WTC11 (cell line): Measurements from ENCODE around the gene WDFY4. TPM values are rescaled to one million over a fixed set of nuclear protein-coding genes. Genes with fewer than 3 reads are reported as not detected.

ENCODE experiments used
- ATAC-seq: fragments of 200-7000 bp; cut with Tn5 transposase; 2 replicates; pipeline ENCODE4 v1.10.0; 2021; ENCODE audit warnings: mild to moderate bottlenecking, moderate library complexity
- CTCF ChIA-PET: fragments of 300-600 bp; sonication (Branson Sonifier 250); formaldehyde crosslinking; loops from one replicate; lab custom pipeline; 2021; ENCODE audit warnings: antibody characterized with exemption; lab: Charles Lee
- POLR2A ChIA-PET: fragments of 350-600 bp; sonication (Branson Sonifier 250); formaldehyde crosslinking; loops from one replicate; lab custom pipeline; 2021; ENCODE audit warnings: antibody characterized with exemption; lab: Charles Lee
- DNase-seq: peaks from one replicate; pipeline ENCODE4 v3.0.0; 2021; ENCODE audit warnings: low spot score
- H3K27ac Mint-ChIP-seq: 2 replicates; pipeline ENCODE4 v1.8.0; 2021; ENCODE audit warnings: mixed read lengths
- H3K27me3 Mint-ChIP-seq: 2 replicates; pipeline ENCODE4 v1.8.0; 2021; ENCODE audit warnings: low read depth, mild to moderate bottlenecking, moderate library complexity, mixed read lengths
- H3K36me3 Mint-ChIP-seq: 2 replicates; pipeline ENCODE4 v1.8.0; 2021; ENCODE audit warnings: mixed read lengths
- H3K4me1 Mint-ChIP-seq: 2 replicates; pipeline ENCODE4 v1.8.0; 2022; ENCODE audit warnings: mixed read lengths
- H3K4me3 Mint-ChIP-seq: 2 replicates; pipeline ENCODE4 v1.8.0; 2021; ENCODE audit warnings: mild to moderate bottlenecking, moderate library complexity, mixed read lengths
- H3K9me3 Mint-ChIP-seq: 2 replicates; pipeline ENCODE4 v1.8.0; 2021; ENCODE audit warnings: mixed read lengths
- ATF1 ChIP-seq: sonication (generic); formaldehyde crosslinking; IDR thresholded peaks from 2 replicates; pipeline ENCODE4 v1.8.1; 2023; ENCODE audit warnings: mild to moderate bottlenecking, moderate library complexity, missing genetic modification reagents
- CBFB ChIP-seq: sonication (generic); formaldehyde crosslinking; IDR thresholded peaks from 2 replicates; pipeline ENCODE4 v1.8.1; 2022; ENCODE audit warnings: mild to moderate bottlenecking, low read depth, missing genetic modification reagents
- CREB1 ChIP-seq: sonication (generic); formaldehyde crosslinking; IDR thresholded peaks from 2 replicates; pipeline ENCODE4 v1.8.0; 2023; ENCODE audit warnings: mild to moderate bottlenecking, missing genetic modification reagents
- ELF4 ChIP-seq: sonication (generic); formaldehyde crosslinking; IDR thresholded peaks from 2 replicates; pipeline ENCODE4 v1.8.1; 2022; ENCODE audit warnings: low read depth, mild to moderate bottlenecking, moderate library complexity, missing genetic modification reagents
- ESRRA ChIP-seq: sonication (generic); formaldehyde crosslinking; IDR thresholded peaks from 2 replicates; pipeline ENCODE4 v1.8.1; 2022; ENCODE audit warnings: mild to moderate bottlenecking, missing genetic modification reagents, borderline replicate concordance
- FOXJ3 ChIP-seq: sonication (generic); formaldehyde crosslinking; IDR thresholded peaks from 2 replicates; pipeline ENCODE4 v1.9.0; 2021; ENCODE audit warnings: missing genetic modification reagents, mild to moderate bottlenecking, borderline replicate concordance
- GABPB1 ChIP-seq: sonication (generic); formaldehyde crosslinking; IDR thresholded peaks from 2 replicates; pipeline ENCODE4 v1.8.1; 2023; ENCODE audit warnings: mild to moderate bottlenecking, missing genetic modification reagents
- HMGXB4 ChIP-seq: sonication (generic); formaldehyde crosslinking; IDR thresholded peaks from 2 replicates; pipeline ENCODE4 v1.8.1; 2023; ENCODE audit warnings: mild to moderate bottlenecking, moderate library complexity, missing genetic modification reagents
- KAT7 ChIP-seq: sonication (generic); formaldehyde crosslinking; IDR thresholded peaks from 2 replicates; pipeline ENCODE4 v1.8.1; 2023; ENCODE audit warnings: missing genetic modification reagents, mild to moderate bottlenecking, borderline replicate concordance
- MXD4 ChIP-seq: fragments of 250-450 bp; sonication (Bioruptor Pico); IDR thresholded peaks from 2 replicates; pipeline ENCODE4 v1.8.0; 2021; ENCODE audit warnings: mild to moderate bottlenecking, moderate library complexity, borderline replicate concordance
- NFE2L1 ChIP-seq: sonication (generic); formaldehyde crosslinking; IDR thresholded peaks from 2 replicates; pipeline ENCODE4 v1.8.1; 2023; ENCODE audit warnings: missing genetic modification reagents
- NFYB ChIP-seq: sonication (generic); formaldehyde crosslinking; conservative IDR thresholded peaks from 2 replicates; pipeline ENCODE4 v1.8.0; 2022; ENCODE audit warnings: low read depth, missing genetic modification reagents
- SMAD3 ChIP-seq: sonication (generic); formaldehyde crosslinking; IDR thresholded peaks from 2 replicates; pipeline ENCODE4 v1.8.0; 2022; ENCODE audit warnings: missing genetic modification reagents, mild to moderate bottlenecking, borderline replicate concordance
- TEAD1 ChIP-seq: sonication (generic); formaldehyde crosslinking; IDR thresholded peaks from 2 replicates; pipeline ENCODE4 v1.8.0; 2022; ENCODE audit warnings: mild to moderate bottlenecking, missing genetic modification reagents
- USF1 ChIP-seq: sonication (generic); formaldehyde crosslinking; IDR thresholded peaks from 2 replicates; pipeline ENCODE4 v1.8.0; 2022; ENCODE audit warnings: mild to moderate bottlenecking, missing genetic modification reagents
- ZNF263 ChIP-seq: sonication (generic); formaldehyde crosslinking; IDR thresholded peaks from 2 replicates; pipeline ENCODE4 v1.8.1; 2022; ENCODE audit warnings: low read depth, mild to moderate bottlenecking, moderate library complexity, missing genetic modification reagents
- ZNF317 ChIP-seq: sonication (generic); formaldehyde crosslinking; IDR thresholded peaks from 2 replicates; pipeline ENCODE4 v1.8.1; 2023; ENCODE audit warnings: low read depth, mild to moderate bottlenecking, moderate library complexity, missing genetic modification reagents, borderline replicate concordance
- ZNF416 ChIP-seq: fragments of 250-450 bp; sonication (Bioruptor Pico); IDR thresholded peaks from 2 replicates; pipeline ENCODE4 v1.9.0; 2021; ENCODE audit warnings: mild to moderate bottlenecking, inconsistent platforms
- ZSCAN18 ChIP-seq: fragments of 250-450 bp; sonication (Bioruptor Pico); IDR thresholded peaks from 2 replicates; pipeline ENCODE4 v2.1.2; 2022; ENCODE audit warnings: mild to moderate bottlenecking, moderate library complexity
- total RNA-seq: library from RNA; stranded (reverse); gene quantifications from 3 replicates; pipeline ENCODE4 v1.2.3, GENCODE V29; 2021
- TF ChIP-seq, protein P1 (sequence below): sonication (generic); formaldehyde crosslinking; IDR thresholded peaks from 2 replicates; pipeline ENCODE4 v1.8.1; 2023; ENCODE audit warnings: mild to moderate bottlenecking, missing genetic modification reagents, moderate library complexity
- TF ChIP-seq, protein P2 (sequence below): sonication (generic); formaldehyde crosslinking; IDR thresholded peaks from 2 replicates; pipeline ENCODE4 v1.8.1; 2022; ENCODE audit warnings: mild to moderate bottlenecking, moderate library complexity, missing genetic modification reagents

Gene WDFY4
- total RNA-seq, 1 experiment from 2014 or later = 0.13 TPM

- TF ChIP-seq SMAD3 (CRISPR knock-in tag) (no peak), ELF4 (CRISPR knock-in tag) (no peak), TEAD1 (no peak), ZNF416 (CRISPR knock-in tag) (no peak), CREB1 (no peak)
- TF ChIP-seq, all 79 proteins: peak for 0
These were observed 324.0 kb downstream of the WDFY4 start (continued) for GRCh38 chr10:49008505-49009198.

DNA sequence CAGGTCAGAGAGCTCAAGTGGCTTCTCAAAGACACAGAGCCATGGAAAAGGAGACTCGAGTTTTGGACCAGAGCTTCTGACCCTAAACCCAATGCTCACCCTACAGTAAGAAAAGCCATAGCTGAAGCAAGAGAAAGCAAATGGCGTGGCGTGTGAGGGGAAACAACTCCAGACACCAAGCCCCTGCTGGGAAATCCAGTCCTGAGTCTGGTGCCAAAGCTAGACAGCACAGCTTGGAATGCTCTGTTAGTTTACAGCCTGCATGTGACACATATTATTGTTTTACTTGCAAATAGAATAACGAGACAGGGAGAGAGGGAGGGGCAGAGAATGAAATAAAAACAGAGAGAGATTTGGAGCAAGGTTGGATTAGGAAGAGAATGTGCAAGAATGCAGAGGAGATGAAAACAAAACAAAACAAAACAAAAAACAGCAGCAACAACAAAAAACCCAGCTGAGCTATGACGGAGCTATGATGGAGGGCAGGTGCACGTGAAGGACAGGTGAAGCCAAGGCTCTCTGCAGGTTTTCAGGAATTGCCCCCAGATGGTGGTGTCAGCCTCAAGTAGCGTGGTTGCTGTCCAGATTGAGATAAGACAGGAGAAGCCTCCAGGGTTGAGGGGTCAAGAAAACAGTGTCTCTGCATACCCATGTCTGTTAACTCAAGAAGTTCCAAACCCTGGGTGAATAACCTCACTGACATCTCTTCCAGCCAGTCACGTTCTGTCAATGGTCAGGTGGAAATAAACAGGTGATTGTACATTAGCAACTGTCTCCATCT lies 324.7 kb downstream of the WDFY4 start:
- H3K27ac Mint-ChIP-seq = no peak overlapping the region

More for the DNA sequence above, 324.7 kb downstream of the WDFY4 start:
- H3K4me3 Mint-ChIP-seq = no peak overlapping the region
- DNase-seq (no peak), ATAC-seq (no peak)
- CTCF ChIA-PET = interaction anchor here (1.6 kb wide), 1 partner anchor 155 kb away, joined by 7 read pairs; no protein-coding TSS in a partner anchor
- peaks cover 10% of the 10 kb centered on the region for H3K4me1 Mint-ChIP-seq
- POLR2A ChIA-PET = no interaction called here
- peaks cover 8% of the 10 kb centered on the region for H3K9me3 Mint-ChIP-seq
- H3K27me3 Mint-ChIP-seq = no peaks in the 10 kb centered on the region
- TF ChIP-seq KAT7 (CRISPR knock-in tag) = no peak
- TF ChIP-seq ATF1 = no peak
- no peak for TF ChIP-seq GABPB1 (CRISPR knock-in tag)
- TF ChIP-seq CBFB (CRISPR knock-in tag) = no peak
- TF ChIP-seq MXD4 = no peak
- TF ChIP-seq ZNF263 (CRISPR knock-in tag) = no peak
- TF ChIP-seq NFYB (CRISPR knock-in tag) = no peak
- TF ChIP-seq ESRRA (CRISPR knock-in tag) = no peak
- no peak for TF ChIP-seq FOXJ3 (CRISPR knock-in tag)
- no peak for TF ChIP-seq ZNF416 (CRISPR knock-in tag)
- TF ChIP-seq HMGXB4 (CRISPR knock-in tag) = no peak
- TF ChIP-seq ZNF317 (CRISPR knock-in tag) = no peak
- no peak for TF ChIP-seq USF1 (CRISPR knock-in tag)
- no peak for TF ChIP-seq ZSCAN18 (CRISPR knock-in tag)
- TF ChIP-seq NFE2L1 = no peak
- TF ChIP-seq, protein P1, sequence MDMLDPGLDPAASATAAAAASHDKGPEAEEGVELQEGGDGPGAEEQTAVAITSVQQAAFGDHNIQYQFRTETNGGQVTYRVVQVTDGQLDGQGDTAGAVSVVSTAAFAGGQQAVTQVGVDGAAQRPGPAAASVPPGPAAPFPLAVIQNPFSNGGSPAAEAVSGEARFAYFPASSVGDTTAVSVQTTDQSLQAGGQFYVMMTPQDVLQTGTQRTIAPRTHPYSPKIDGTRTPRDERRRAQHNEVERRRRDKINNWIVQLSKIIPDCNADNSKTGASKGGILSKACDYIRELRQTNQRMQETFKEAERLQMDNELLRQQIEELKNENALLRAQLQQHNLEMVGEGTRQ (CRISPR knock-in tag) = no peak
- TF ChIP-seq, protein P2, sequence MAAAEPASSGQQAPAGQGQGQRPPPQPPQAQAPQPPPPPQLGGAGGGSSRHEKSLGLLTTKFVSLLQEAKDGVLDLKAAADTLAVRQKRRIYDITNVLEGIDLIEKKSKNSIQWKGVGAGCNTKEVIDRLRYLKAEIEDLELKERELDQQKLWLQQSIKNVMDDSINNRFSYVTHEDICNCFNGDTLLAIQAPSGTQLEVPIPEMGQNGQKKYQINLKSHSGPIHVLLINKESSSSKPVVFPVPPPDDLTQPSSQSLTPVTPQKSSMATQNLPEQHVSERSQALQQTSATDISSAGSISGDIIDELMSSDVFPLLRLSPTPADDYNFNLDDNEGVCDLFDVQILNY (CRISPR knock-in tag) = no peak
- no peaks in the 10 kb centered on the region; the same call in 1 of the 2 replicates for H3K36me3 Mint-ChIP-seq
